ENCODE data around the gene TEX2.

GRCh38 chr17:64109400-64109799 is 153.7 kb downstream of the TEX2 start:
- TF ChIP-seq CTCF (IDR thresholded peaks at IDR 0.05; ENCODE audit: insufficient read depth, low read length, poor library complexity, severe bottlenecking) = no peak
- TF ChIP-seq EZH2phosphoT487 (conservative IDR thresholded peaks at IDR 0.05; ENCODE audit: low read length) = no peak

Measured in SU-DHL-6 (cell line).